ENCODE results near the gene DCC.

Gene DCC

GRCh38 chr18:52334896-52335295 is 5.1 kb upstream of the DCC start:
- intact Hi-C loops (cut with DNase I; ENCODE audit: low total_unique reads) = no loop called here
- H3K27ac ChIP-seq = no peak overlapping the region
- no peaks in the 10 kb centered on the region for H3K9me3 ChIP-seq
- H3K4me1 ChIP-seq = peaks cover 0 to 5% (median 2%) of the 10 kb centered on the region in 4 donors
- H3K4me3 ChIP-seq = no peak overlapping the region
- no peak for DNase-seq
- no peak for TF ChIP-seq CTCF (IDR thresholded peaks at IDR 0.05)
- H3K36me3 ChIP-seq = no peaks in the 10 kb centered on the region
- peaks cover 0 to 21% of the 10 kb centered on the region in 2 donors for H3K27me3 ChIP-seq

- no peak for DNase-seq
- peaks cover 0 to 45% of the 10 kb centered on the region in 2 donors for H3K27me3 ChIP-seq
- no peak overlapping the region for H3K4me3 ChIP-seq
- no peak overlapping the region for H3K27ac ChIP-seq
- TF ChIP-seq CTCF (IDR thresholded peaks at IDR 0.05) = no peak
- H3K9me3 ChIP-seq = no peaks in the 10 kb centered on the region
- H3K4me1 ChIP-seq = peaks cover 0 to 26% (median 12%) of the 10 kb centered on the region in 4 donors
- intact Hi-C loops (cut with DNase I; ENCODE audit: low total_unique reads) = no loop called here
- H3K36me3 ChIP-seq = no peaks in the 10 kb centered on the region
Observed at GRCh38 chr18:52337276-52337675, 2.7 kb upstream of the DCC start.

- no peaks in the 10 kb centered on the region for H3K9me3 ChIP-seq
- no peak for TF ChIP-seq CTCF (IDR thresholded peaks at IDR 0.05)
- peaks cover 0 to 56% of the 10 kb centered on the region in 2 donors for H3K27me3 ChIP-seq
- peak overlapping the region; percentile 19 to 34 for H3K4me3 ChIP-seq
- no peak overlapping the region for H3K27ac ChIP-seq
- H3K4me1 ChIP-seq = peaks cover 0 to 26% (median 12%) of the 10 kb centered on the region in 4 donors
- intact Hi-C loops (cut with DNase I; ENCODE audit: low total_unique reads) = no loop called here
- no peak for DNase-seq
- H3K36me3 ChIP-seq = no peaks in the 10 kb centered on the region
Observed at GRCh38 chr18:52340406-52341102, 557 bp downstream of the DCC start.

GRCh38 chr18:52341103-52341432 is 1.1 kb downstream of the DCC start:
- intact Hi-C loops (cut with DNase I; ENCODE audit: low total_unique reads) = no loop called here
- Histone ChIP-seq H3K4me3 (no peak overlapping the region), H3K27ac (no peak overlapping the region), H3K9me3 (no peaks in the 10 kb centered on the region), H3K4me1 (peaks cover 0 to 26% (median 12%) of the 10 kb centered on the region in 4 donors), H3K36me3 (no peaks in the 10 kb centered on the region), H3K27me3 (peaks cover 0 to 56% of the 10 kb centered on the region in 2 donors)
- no peak for DNase-seq
- no peak for TF ChIP-seq CTCF (IDR thresholded peaks at IDR 0.05)

- H3K27ac ChIP-seq = no peak overlapping the region
- peaks cover 0 to 26% (median 12%) of the 10 kb centered on the region in 4 donors for H3K4me1 ChIP-seq
- H3K27me3 ChIP-seq = peaks cover 0 to 56% of the 10 kb centered on the region in 2 donors
- H3K9me3 ChIP-seq = no peaks in the 10 kb centered on the region
- peak overlapping the region in 1 of 2 donors; percentile 15 for H3K4me3 ChIP-seq
- intact Hi-C loops (cut with DNase I; ENCODE audit: low total_unique reads) = no loop called here
- no peak for TF ChIP-seq CTCF (IDR thresholded peaks at IDR 0.05)
- DNase-seq = no peak
- H3K36me3 ChIP-seq = no peaks in the 10 kb centered on the region
Observed at GRCh38 chr18:52341608-52342381, 1.8 kb downstream of the DCC start.

Measured in tibial artery (tissue), 4 donors.